Lower lobe of right lung (tissue), 2 donors: Measurements from ENCODE around the gene CDPF1. TPM values are rescaled to one million over a fixed set of nuclear protein-coding genes. Genes with fewer than 3 reads are reported as not detected.

Source experiments
- ATAC-seq, 2 donors: fragments of 200-7000 bp; cut with Tn5 transposase; one replicate each; pipeline ENCODE4 v1.9.1; 2020 to 2022; ENCODE audit warnings: mild to moderate bottlenecking in 2 of 2, moderate library complexity in 2 of 2
- DNase-seq: peaks from one replicate; pipeline ENCODE4 v3.0.0-alpha.2; 2020
- H3K27ac ChIP-seq: fragments of 200-600 bp; one replicate; pipeline ENCODE4 v1.8.0; 2022
- H3K27me3 ChIP-seq: fragments of 200-600 bp; one replicate; pipeline ENCODE4 v1.8.0; 2022; ENCODE audit warnings: low read depth
- H3K36me3 ChIP-seq: fragments of 200-600 bp; one replicate; pipeline ENCODE4 v1.8.0; 2022; ENCODE audit warnings: mild to moderate bottlenecking
- H3K4me1 ChIP-seq: fragments of 200-600 bp; one replicate; pipeline ENCODE4 v1.8.0; 2022
- H3K4me3 ChIP-seq: fragments of 200-600 bp; one replicate; pipeline ENCODE4 v1.8.0; 2022; ENCODE audit warnings: mild to moderate bottlenecking
- H3K9me3 ChIP-seq: fragments of 200-600 bp; one replicate; pipeline ENCODE4 v1.8.0; 2022
- intact Hi-C: fragments of 100-400 bp; cut with DNase I; formaldehyde crosslinking; loops from one replicate; pipeline ENCODE4 v1.11.0; 2022
- total RNA-seq: library from RNA; stranded (reverse); fragmentation: NEBNext Ultra II Directional; extraction: Animal tissue kit (Norgen Biotek cat#: 25700); gene quantifications from one replicate; pipeline ENCODE4 v1.2.1, GENCODE V29; 2021
- TF ChIP-seq, protein P1 (sequence below): fragments of 200-600 bp; IDR thresholded peaks from one replicate; pipeline ENCODE4 v1.8.0; 2022; ENCODE audit warnings: antibody characterized with exemption, mild to moderate bottlenecking
- donor health status: DM: no; HTN: yes; CAD: no; lungs with severe emphysema.

The CDPF1 gene
- total RNA-seq, 1 donor from 2014 or later = 7.1 TPM

DNA sequence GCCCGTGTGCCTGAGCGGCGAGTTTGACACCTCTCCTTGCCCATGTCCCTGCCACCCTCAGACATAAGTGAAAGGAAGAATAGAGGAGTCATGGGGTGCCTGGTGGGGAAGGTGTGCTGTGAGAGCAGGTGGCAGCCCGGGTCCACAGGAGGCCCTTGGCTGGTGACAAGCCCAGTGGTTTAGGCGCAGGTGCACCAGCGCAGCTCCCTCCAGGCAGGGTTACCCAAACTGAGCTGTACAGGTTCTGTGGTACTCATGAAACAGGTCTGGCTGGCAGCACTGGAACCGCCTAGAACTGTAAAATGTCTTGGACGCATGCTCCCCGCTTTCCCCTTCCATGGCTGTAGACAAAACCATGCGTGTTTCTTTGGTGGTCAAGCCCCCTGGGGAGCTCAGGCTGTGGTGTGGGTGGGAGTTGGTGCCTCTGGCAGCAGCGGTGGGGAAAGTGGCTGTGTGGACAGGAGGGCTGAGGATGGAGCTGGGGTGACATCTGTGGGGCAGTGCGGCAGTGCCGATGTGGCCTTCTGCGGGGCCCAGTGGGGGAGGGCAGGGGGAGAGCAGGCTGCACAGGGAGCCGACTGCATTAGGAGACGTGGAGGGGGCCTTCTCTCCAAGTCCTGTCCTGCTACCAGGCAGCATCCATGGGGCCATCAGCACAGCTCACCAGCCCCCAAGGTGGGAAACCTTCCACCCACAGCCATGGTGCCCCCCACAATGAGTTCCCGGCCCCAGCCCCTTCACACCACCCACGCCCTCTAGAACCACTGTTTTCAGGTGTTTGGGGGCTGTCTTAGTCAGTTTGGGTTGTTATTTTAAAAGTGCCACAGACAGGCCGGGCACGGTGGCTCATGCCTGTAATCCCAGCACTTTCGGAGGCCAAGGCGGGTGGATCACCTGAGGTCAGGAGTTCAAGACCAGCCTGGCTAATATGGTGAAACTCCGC lies 41.0 kb upstream of the CDPF1 start:
- Histone ChIP-seq H3K36me3 (peaks cover 63% of the 10 kb centered on the region), H3K27me3 (no peaks in the 10 kb centered on the region), H3K9me3 (peaks cover 4% of the 10 kb centered on the region), H3K4me1 (peaks cover 26% of the 10 kb centered on the region), H3K4me3 (no peak overlapping the region), H3K27ac (no peak overlapping the region)
- DNase-seq (no peak), ATAC-seq (no peak)
- TF ChIP-seq, protein P1, sequence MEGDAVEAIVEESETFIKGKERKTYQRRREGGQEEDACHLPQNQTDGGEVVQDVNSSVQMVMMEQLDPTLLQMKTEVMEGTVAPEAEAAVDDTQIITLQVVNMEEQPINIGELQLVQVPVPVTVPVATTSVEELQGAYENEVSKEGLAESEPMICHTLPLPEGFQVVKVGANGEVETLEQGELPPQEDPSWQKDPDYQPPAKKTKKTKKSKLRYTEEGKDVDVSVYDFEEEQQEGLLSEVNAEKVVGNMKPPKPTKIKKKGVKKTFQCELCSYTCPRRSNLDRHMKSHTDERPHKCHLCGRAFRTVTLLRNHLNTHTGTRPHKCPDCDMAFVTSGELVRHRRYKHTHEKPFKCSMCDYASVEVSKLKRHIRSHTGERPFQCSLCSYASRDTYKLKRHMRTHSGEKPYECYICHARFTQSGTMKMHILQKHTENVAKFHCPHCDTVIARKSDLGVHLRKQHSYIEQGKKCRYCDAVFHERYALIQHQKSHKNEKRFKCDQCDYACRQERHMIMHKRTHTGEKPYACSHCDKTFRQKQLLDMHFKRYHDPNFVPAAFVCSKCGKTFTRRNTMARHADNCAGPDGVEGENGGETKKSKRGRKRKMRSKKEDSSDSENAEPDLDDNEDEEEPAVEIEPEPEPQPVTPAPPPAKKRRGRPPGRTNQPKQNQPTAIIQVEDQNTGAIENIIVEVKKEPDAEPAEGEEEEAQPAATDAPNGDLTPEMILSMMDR = no peak
- intact Hi-C loops = no loop called here

DNA sequence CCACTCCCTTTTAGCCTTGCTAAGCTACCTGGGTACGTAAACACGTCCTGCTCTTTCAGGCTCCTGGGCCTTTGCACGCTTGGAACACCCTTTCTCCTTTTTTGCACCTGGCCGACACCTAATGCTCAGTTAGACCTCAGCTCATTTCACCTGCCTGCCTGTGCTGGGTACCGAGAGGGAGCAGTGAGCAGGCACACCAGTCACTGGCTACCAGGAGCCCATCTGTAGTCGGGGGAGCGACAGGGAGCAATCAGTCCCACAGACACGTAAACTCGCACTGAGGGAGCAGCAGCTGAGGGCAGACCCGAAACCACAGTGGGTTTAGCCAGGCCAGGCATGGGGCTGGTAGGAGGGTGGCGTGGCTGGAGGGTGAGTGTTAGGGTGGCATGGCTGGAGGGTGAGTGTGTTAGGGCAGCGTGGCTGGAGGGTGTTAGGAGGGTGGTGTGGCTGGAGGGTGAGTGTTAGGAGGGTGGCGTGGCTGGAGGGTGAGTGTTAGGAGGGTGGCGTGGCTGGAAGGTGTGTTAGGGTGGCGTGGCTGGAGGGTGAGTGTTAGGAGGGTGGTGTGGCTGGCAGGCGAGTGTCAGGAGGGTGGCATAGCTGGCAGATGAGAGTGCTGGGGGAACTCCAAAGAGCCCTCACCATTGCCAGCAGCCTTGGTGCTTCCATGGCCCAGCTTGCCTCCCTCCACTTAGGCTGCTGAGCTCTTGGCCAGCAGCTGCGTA lies 40.2 kb upstream of the CDPF1 start:
- Histone ChIP-seq H3K27me3 (no peaks in the 10 kb centered on the region), H3K27ac (no peak overlapping the region), H3K4me1 (peaks cover 18% of the 10 kb centered on the region), H3K9me3 (peaks cover 4% of the 10 kb centered on the region), H3K4me3 (no peak overlapping the region), H3K36me3 (peaks cover 71% of the 10 kb centered on the region)
- DNase-seq = no peak
- TF ChIP-seq, protein P1 = no peak
- intact Hi-C loops = no loop called here
- ATAC-seq = no peak

DNA sequence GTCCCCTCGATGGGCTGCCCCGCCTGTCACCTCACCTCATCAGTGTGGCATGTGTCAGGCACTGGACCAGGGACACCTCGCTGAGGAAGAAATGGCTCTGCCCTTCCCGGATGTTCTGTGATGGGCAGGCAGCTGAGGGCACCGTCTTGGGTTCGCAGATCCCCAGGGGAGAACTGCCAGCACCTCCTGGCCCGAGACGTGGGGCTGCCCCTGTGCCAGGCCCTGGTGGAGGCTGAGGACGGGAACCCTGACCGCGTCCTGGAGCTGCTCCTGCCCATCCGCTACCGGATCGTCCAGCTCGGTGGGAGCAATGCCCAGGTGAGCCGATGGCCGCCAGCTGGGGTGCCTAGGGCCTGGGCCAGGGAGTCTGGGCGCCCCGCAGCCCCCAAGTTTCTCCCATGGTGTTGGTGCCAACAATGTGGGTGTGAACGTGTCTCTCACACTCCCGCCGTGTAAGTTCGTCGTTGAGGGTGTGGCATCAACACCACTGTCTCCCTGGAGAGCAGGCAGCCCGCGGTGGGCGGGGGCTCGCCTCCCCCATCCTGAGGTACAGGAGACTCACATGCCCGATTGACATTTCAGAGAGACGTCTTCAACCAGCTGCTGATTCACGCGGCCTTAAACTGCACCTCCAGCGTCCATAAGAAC lies 39.3 kb upstream of the CDPF1 start:
- intact Hi-C loops = no loop called here
- Histone ChIP-seq H3K9me3 (peaks cover 4% of the 10 kb centered on the region), H3K27me3 (no peaks in the 10 kb centered on the region), H3K27ac (no peak overlapping the region), H3K4me1 (peaks cover 18% of the 10 kb centered on the region), H3K36me3 (peaks cover 80% of the 10 kb centered on the region), H3K4me3 (no peak overlapping the region)
- TF ChIP-seq, protein P1 = no peak
- peak; percentile 50 for DNase-seq
- ATAC-seq = no peak

DNA sequence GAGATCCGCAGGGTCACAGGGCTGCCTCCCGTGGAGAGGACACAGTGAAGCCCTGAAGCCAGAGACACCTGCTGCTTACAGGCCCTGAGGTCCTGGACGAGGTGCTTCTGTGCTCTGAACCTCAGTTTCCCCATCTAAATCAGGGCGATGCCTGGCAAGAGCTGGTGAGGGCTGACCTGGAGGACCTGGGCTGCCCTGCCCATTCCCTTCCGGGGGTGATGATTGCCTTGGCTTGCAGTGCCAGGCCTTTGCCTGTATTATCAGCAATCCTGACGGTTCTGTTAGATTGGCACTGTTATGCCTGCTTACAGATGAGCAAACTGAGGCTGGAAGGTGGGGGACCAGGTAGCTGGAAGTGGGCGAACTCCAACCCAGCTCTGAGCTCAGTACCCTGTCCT lies 38.8 kb upstream of the CDPF1 start:
- TF ChIP-seq, protein P1 = no peak
- no peak for DNase-seq
- Histone ChIP-seq H3K9me3 (peaks cover 4% of the 10 kb centered on the region), H3K36me3 (peaks cover 86% of the 10 kb centered on the region), H3K4me1 (peaks cover 18% of the 10 kb centered on the region), H3K27me3 (no peaks in the 10 kb centered on the region), H3K4me3 (peak overlapping the region; percentile 37), H3K27ac (peak overlapping the region; percentile 79)
- ATAC-seq = no peak
- intact Hi-C loops = no loop called here
